CD4-positive, alpha-beta T cell treated with Interleukin-21 for 1 hour (primary cell): ENCODE results near the gene EZR.
"Not testable (repeated sequence)": the region's sequence is repeated elsewhere in the genome, so short reads cannot be mapped to it uniquely, and the experiment has no call there.

Source experiments
- DNase-seq: peaks from one replicate; pipeline ENCODE4 v3.0.0-alpha.2; 2020

EZR gene

GRCh38 chr6:158793432-158793831, 25.7 kb downstream of the EZR start:
- DNase-seq = peak; percentile 61

GRCh38 chr6:158792505-158792904, 26.7 kb downstream of the EZR start:
- not testable (repeated sequence) for DNase-seq

- no peak for DNase-seq
Measured at GRCh38 chr6:158791274-158791855, 27.8 kb downstream of the EZR start.

- DNase-seq = peak; percentile 73
Measured at GRCh38 chr6:158789115-158789917, 29.9 kb downstream of the EZR start.

- DNase-seq = no peak
Measured at GRCh38 chr6:158787395-158787794, 31.8 kb downstream of the EZR start.

- no peak for DNase-seq
Measured at GRCh38 chr6:158786645-158787304, 32.4 kb downstream of the EZR start.

- DNase-seq = no peak
Measured at GRCh38 chr6:158785036-158785435, 34.1 kb downstream of the EZR start.

- no peak for DNase-seq
Measured at GRCh38 chr6:158784505-158784904, 34.7 kb downstream of the EZR start.

GRCh38 chr6:158783851-158784250, 35.3 kb downstream of the EZR start:
- DNase-seq = no peak

GRCh38 chr6:158783167-158783450, 36.1 kb downstream of the EZR start:
- DNase-seq = no peak

- DNase-seq = no peak
Measured at GRCh38 chr6:158782432-158783166, 36.6 kb downstream of the EZR start.

- no peak for DNase-seq
Measured at GRCh38 chr6:158781692-158782373, 37.3 kb downstream of the EZR start.

GRCh38 chr6:158780988-158781691, 38.0 kb downstream of the EZR start:
- no peak for DNase-seq

GRCh38 chr6:158780246-158780884, 38.8 kb downstream of the EZR start:
- DNase-seq = no peak

- no peak for DNase-seq
Measured at GRCh38 chr6:158778005-158778527, 41.1 kb downstream of the EZR start.

GRCh38 chr6:158777510-158777909, 41.7 kb downstream of the EZR start:
- no peak for DNase-seq

- no peak for DNase-seq
Measured at GRCh38 chr6:158776737-158777136, 42.4 kb downstream of the EZR start.

- DNase-seq = no peak
Measured at GRCh38 chr6:158775832-158776231, 43.3 kb downstream of the EZR start.

- no peak for DNase-seq
Measured at GRCh38 chr6:158774717-158775449, 44.3 kb downstream of the EZR start.

- DNase-seq = peak; percentile 19
Measured at GRCh38 chr6:158773581-158774449, 45.4 kb downstream of the EZR start.
